ACHN (cell line): ENCODE data around the gene QRSL1.
"Not testable (repeated sequence)": the region's sequence is repeated elsewhere in the genome, so short reads cannot be mapped to it uniquely, and the experiment has no call there.

Source experiments
- DNase-seq: peaks from one replicate; pipeline ENCODE4 v3.0.0-alpha.2; 2015
- in situ Hi-C: cut with HindIII; loops from 2 replicates; pipeline ENCODE4 v1.10.0; 2017; ENCODE audit warnings: low sequenced_read_pairs, low pct_ligation_motif_present, low pct_unique_long_range_greater_than_20kb

Gene QRSL1, protein sequence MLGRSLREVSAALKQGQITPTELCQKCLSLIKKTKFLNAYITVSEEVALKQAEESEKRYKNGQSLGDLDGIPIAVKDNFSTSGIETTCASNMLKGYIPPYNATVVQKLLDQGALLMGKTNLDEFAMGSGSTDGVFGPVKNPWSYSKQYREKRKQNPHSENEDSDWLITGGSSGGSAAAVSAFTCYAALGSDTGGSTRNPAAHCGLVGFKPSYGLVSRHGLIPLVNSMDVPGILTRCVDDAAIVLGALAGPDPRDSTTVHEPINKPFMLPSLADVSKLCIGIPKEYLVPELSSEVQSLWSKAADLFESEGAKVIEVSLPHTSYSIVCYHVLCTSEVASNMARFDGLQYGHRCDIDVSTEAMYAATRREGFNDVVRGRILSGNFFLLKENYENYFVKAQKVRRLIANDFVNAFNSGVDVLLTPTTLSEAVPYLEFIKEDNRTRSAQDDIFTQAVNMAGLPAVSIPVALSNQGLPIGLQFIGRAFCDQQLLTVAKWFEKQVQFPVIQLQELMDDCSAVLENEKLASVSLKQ

DNA sequence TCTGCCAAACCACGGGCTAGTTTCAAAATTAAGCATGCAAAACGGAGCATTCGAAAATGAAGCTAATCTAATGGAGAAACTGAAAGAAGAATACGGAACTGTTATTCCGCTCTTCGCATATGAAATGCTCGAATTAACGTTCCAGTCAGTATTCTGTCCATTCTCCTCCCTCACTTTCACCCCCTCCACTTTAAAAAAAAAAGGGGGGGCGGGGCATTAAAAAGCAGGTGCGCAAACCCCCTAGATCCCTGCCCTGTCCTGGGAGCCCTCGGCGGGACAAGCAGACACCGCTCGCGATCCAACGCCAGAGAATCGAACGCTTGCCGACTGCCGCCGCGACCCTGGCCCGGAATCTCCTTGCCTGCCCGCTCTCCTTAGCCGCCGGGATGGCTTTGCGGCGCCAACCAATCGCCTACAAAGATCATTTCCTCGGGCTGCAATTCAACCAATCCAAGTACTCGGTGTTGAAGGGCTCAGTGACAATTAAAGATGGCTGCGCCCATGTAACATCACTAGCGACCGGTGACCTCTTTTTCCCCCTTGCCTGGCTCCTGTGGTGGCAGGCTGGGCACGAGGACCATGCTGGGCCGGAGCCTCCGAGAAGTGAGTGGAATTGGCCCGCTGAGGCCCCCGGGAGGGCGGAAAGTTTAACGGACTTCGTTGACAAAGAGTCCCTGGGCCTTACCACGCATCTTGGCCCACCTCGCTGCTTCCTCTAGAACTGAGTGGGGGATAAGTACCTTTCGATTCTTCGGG is at the start of gene QRSL1, which contains the start of gene RTN4IP1:
TSS of gene QRSL1 (plus strand) at position 476 of the 756 bp plus-strand sequence. CDS start at position 580, 104 bp downstream.
TSS of gene RTN4IP1 (minus strand) at position 396 of the 756 bp plus-strand sequence. CDS start 477 bp downstream, outside the sequence.
- in situ Hi-C loops, result no loop called here
- DNase-seq, result peak; percentile 90

DNA sequence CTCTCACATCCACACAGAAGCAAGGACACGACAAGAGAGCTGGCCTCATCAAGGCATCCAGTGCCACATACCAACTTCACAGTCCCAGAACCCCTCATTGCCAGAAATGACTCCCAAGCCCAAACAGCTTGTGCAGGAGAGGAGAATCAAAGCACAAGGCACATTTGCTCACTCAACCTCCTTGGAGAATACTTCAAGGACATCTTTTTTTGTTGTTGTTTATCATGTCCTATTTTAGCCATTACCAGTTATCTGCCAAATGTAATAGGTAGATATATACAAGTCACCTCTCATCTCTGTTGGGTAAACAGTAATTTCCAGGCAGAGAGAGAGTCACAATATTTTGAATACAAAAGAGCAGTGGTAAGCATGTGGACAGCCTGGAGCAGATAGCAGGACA is 47.9 kb upstream of the QRSL1 start:
- in situ Hi-C loops, result no loop called here
- DNase-seq, result no peak

DNA sequence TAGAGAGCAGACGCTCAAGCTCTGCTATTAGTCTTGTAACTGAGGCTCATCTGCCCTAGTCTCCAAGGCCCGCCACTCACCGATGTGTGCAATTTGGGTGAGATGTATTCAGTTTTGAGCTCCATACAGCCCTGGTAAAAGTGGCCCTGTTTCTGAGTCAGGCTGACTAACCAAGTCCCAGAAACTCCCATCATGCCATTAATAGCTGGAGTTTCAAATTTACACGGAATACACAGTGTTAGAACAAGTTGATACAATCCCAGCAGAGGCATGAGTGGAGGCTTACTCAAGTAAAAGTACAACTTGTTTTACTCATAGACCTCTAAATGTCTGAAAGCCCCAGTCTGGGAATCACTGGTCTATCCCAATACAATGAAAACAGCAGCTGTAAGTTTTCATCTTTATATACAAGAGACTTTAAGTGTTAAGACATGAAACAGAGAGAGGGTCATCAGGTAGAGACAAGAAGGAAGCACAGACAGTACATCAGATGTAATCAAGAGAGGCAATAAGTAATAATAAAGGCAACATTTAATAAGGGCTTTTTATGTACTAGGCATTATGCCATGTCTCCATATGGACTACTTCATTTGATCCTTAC is 42.5 kb upstream of the QRSL1 start:
- in situ Hi-C loops, result no loop called here
- DNase-seq, result no peak

DNA sequence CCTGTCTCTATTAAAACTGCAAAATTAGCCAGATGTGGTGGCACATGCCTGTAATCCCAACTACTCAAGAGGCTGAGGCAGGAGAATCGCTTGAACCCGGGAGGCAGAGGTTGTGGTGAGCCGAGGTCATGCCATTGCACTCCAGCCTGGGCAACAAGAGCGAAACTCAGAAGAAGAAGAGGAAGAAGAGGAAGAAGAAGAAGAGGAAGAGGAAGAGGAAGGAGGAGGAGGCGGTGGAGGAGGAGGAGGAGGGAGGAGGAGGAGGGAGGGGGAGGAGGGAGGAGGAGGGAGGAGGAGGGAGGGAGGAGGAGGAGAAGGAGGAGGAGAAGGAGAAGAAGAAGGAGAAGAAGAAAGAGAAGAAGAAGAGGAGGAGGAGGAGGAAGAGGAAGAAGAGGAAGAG is 40.4 kb upstream of the QRSL1 start:
- DNase-seq, in situ Hi-C loops: not testable (repeated sequence)

GRCh38 chr6:106591111-106591825 is 38.1 kb upstream of the QRSL1 start:
- in situ Hi-C loops, result no loop called here
- peak; percentile 84 for DNase-seq

DNA sequence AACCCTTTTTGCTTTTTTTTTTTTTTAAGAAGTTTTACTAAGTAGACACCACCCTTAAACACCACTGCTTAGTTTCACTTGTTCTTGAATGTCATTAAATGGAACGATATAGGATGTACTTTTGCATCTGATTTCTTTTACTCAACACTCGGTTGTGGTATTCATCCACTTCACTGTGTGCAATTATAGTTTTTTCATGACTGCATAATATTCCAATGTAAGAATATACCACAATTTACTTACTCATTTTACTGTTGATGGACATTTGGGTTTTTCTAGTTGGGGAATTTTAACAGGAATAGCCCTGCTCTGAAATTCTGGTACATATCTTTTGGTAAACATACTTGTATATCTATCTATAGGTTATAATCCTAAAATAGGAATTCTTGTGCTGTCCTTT is 29.9 kb upstream of the QRSL1 start:
- DNase-seq, result no peak
- in situ Hi-C loops, result no loop called here

DNA sequence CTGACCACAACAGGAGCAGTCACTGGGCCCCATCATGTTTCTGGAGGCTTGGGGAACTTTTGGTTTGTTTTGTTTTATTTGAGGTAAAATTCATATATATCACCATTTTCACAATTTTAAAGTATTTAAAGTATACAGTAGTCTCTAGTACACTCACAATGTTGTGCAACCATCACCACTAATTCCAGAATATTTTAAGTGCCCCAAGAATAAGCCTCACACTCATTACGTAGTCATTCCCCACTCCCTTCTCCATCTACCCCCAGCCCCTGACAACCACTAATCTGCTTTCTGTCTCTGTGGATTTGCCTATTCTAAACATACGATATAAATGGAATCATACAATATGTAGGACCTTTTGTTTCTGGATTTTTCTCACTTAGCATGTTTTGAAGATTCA is 29.0 kb upstream of the QRSL1 start:
- in situ Hi-C loops, result no loop called here
- no peak for DNase-seq

GRCh38 chr6:106608080-106608668 is 21.2 kb upstream of the QRSL1 start:
- in situ Hi-C loops, result no loop called here
- DNase-seq, result peak; percentile 77

- in situ Hi-C loops, result no loop called here
- DNase-seq, result peak; percentile 35
Measured at GRCh38 chr6:106609699-106610098, 19.7 kb upstream of the QRSL1 start.

DNA sequence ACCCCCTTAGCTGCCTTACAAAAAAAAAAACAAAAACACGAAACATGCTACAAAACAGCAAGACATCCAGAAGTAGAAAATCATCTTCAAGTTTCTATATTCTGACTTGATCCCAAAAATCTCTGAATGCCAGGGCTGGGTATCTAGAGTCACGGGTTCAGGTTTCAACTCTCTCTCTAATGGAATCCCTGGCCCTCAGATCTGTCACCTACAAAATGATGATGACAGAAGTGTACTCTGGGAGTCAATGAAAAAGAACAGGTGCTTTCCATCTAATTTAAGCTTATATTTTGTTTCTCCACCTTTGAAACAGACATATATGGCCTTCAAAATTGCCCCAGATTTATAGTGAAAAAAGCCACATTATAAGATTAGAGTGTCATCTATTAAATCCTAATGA is 18.3 kb upstream of the QRSL1 start:
- no peak for DNase-seq
- in situ Hi-C loops, result no loop called here

- no peak for DNase-seq
- in situ Hi-C loops, result no loop called here
Measured at GRCh38 chr6:106612671-106613416, 16.5 kb upstream of the QRSL1 start.

DNA sequence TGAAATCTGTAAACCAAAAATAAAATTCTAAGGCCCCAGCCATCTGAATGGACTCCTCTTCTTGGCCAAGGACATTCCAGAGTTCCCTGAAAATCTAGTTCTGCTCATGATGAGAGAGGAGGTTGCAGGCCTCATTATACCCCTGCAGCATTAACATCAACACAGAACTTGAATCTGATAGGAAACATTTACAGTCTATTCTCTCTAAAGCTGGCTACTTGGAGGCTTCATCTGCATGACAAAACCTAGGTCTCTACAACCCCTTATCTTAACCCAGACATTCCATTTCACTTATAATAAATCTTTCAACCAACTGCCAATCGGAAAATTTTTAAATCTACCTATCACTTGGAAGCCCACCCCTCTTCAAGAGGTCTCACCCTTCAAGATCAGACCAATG is 15.8 kb upstream of the QRSL1 start:
- in situ Hi-C loops, result no loop called here
- DNase-seq, result no peak

GRCh38 chr6:106614166-106614565 is 15.2 kb upstream of the QRSL1 start:
- in situ Hi-C loops, result no loop called here
- no peak for DNase-seq

- in situ Hi-C loops, result no loop called here
- DNase-seq, result no peak
Measured at GRCh38 chr6:106614592-106615257, 14.7 kb upstream of the QRSL1 start.

DNA sequence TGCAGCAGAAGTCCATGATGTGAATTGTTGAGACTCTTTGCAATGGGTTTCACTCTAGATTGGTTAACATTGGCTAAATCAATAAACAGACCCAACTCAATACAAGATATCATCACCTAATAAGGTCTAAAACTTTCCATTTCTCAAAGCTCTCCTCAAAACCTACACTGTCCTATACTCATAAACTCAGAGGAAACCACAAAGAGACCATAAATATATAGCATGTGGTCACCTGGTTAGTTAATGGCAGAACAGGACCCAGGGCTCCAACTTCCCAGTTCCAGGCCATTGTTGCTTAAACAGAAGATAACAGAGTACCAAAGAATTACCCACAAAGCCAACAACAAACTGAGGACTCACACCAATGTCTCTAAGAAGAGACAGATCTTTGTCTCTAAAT is 12.1 kb upstream of the QRSL1 start:
- in situ Hi-C loops, result no loop called here
- no peak for DNase-seq

DNA sequence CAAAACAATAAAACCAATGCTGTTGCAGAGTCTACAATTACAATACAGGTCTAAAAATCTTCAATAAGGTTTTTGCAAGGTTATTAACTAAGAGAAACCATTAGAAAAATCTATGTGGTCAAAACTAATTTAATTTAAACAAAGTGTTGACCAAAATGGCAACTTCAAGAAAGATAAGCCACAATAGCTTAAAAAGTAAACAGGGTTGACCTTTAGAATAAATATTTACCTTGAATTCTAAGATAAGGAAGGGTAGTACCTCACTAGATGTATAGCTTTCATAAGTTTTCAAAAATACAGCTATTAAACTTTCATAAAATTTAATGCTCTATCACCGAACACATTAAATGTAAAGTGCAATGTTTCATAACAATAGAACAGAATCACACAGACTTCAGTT is 11.5 kb upstream of the QRSL1 start:
- in situ Hi-C loops, result no loop called here
- no peak for DNase-seq

GRCh38 chr6:106618324-106618723 is 11.1 kb upstream of the QRSL1 start:
- DNase-seq, result no peak
- in situ Hi-C loops, result no loop called here
